ENCODE data around the gene ZKSCAN1. TPM values are rescaled to one million over a fixed set of nuclear protein-coding genes. Genes with fewer than 3 reads are reported as not detected.

The ZKSCAN1 gene
- total RNA-seq, 1 experiment from 2014 or later: 70.3 TPM

GRCh38 chr7:100059251-100059739 lies 43.9 kb downstream of the ZKSCAN1 start:
- Histone ChIP-seq H3K4me3 (no peak overlapping the region), H3K27ac (no peak overlapping the region), H3K36me3 (ENCODE audit: low read depth) (0 out of 2 replicates have a peak, but pooled peaks cover 8% of the 10 kb centered on the region), H3F3A (ENCODE audit: insufficient read depth, low read depth) (no peaks in the 10 kb centered on the region), H3K9me3 (ENCODE audit: insufficient read depth, low read depth) (no peaks in the 10 kb centered on the region), H3K4me2 (no peak overlapping the region), H4K20me1 (ENCODE audit: insufficient read depth) (no peaks in the 10 kb centered on the region), H3K4me1 (replicated peaks; ENCODE audit: insufficient read depth) (no peaks in the 10 kb centered on the region), H3K79me2 (ENCODE audit: low read depth) (no peaks in the 10 kb centered on the region), H2AFZ (no peak overlapping the region), H3K27me3 (ENCODE audit: insufficient read depth, low read depth) (no peaks in the 10 kb centered on the region), H3K9me2 (ENCODE audit: insufficient read depth) (no peaks in the 10 kb centered on the region)
- TF ChIP-seq EZH2 (IDR thresholded peaks at IDR 0.05; ENCODE audit: low read depth): no peak
- TF ChIP-seq CTCF (conservative IDR thresholded peaks at IDR 0.05): no peak
- CTCF ChIA-PET: interaction anchor here (0.7 kb wide), 2 partner anchors 457 to 1670 kb away, joined by 3 read pairs; no protein-coding TSS in a partner anchor
- DNase-seq: no peak
- intact Hi-C loops (cut with micrococcal nuclease; ENCODE audit: unreplicated experiment): no loop called here
- POLR2A ChIA-PET (ENCODE audit: unreplicated experiment): interaction anchor here (0.6 kb wide), 1 partner anchor 11 kb away, joined by 3 read pairs; no protein-coding TSS in a partner anchor
- no TSS peak for BruUV-seq (replicated peaks)

- BruUV-seq (replicated peaks): no TSS peak
- Histone ChIP-seq H3K4me2 (no peak overlapping the region), H4K20me1 (ENCODE audit: insufficient read depth) (no peaks in the 10 kb centered on the region), H3F3A (ENCODE audit: insufficient read depth, low read depth) (0 out of 2 replicates have a peak, but pooled peaks cover 6% of the 10 kb centered on the region), H3K27me3 (ENCODE audit: insufficient read depth, low read depth) (no peaks in the 10 kb centered on the region), H3K27ac (no peak overlapping the region), H3K4me1 (replicated peaks; ENCODE audit: insufficient read depth) (no peaks in the 10 kb centered on the region), H2AFZ (no peak overlapping the region), H3K4me3 (no peak overlapping the region), H3K9me2 (ENCODE audit: insufficient read depth) (no peaks in the 10 kb centered on the region), H3K79me2 (ENCODE audit: low read depth) (no peaks in the 10 kb centered on the region), H3K36me3 (ENCODE audit: low read depth) (peaks cover 11% of the 10 kb centered on the region; the same call in 1 of the 2 replicates), H3K9me3 (ENCODE audit: insufficient read depth, low read depth) (no peaks in the 10 kb centered on the region)
- intact Hi-C loops (cut with micrococcal nuclease; ENCODE audit: unreplicated experiment): no loop called here
- no peak for TF ChIP-seq EZH2 (IDR thresholded peaks at IDR 0.05; ENCODE audit: low read depth)
- no peak for TF ChIP-seq CTCF (conservative IDR thresholded peaks at IDR 0.05)
- no peak for DNase-seq
- POLR2A ChIA-PET (ENCODE audit: unreplicated experiment): interaction anchor here (0.6 kb wide), 1 partner anchor 35 kb away, joined by 9 read pairs; no protein-coding TSS in a partner anchor
- CTCF ChIA-PET: no interaction called here
Measured at GRCh38 chr7:100061518-100062193, 46.3 kb downstream of the ZKSCAN1 start.

GRCh38 chr7:100063376-100063775 lies 48.0 kb downstream of the ZKSCAN1 start:
- DNase-seq: no peak
- no peak overlapping the region for H3K4me3 ChIP-seq
- no peaks in the 10 kb centered on the region for H3K4me1 ChIP-seq (replicated peaks; ENCODE audit: insufficient read depth)
- H3K36me3 ChIP-seq (ENCODE audit: low read depth): peaks cover 4% of the 10 kb centered on the region; the same call in 1 of the 2 replicates
- no peak overlapping the region for H3K27ac ChIP-seq
- no peaks in the 10 kb centered on the region for H3K79me2 ChIP-seq (ENCODE audit: low read depth)
- TF ChIP-seq CTCF (conservative IDR thresholded peaks at IDR 0.05) (no peak), EZH2 (IDR thresholded peaks at IDR 0.05; ENCODE audit: low read depth) (no peak)
- ChIA-PET CTCF (no interaction called here), POLR2A (ENCODE audit: unreplicated experiment) (interaction anchor here (0.6 to 0.7 kb wide), 2 partner anchors 19 to 676 kb away, joined by 6 to 7 read pairs; no protein-coding TSS in a partner anchor)
- no peaks in the 10 kb centered on the region for H4K20me1 ChIP-seq (ENCODE audit: insufficient read depth)
- no TSS peak for BruUV-seq (replicated peaks)
- H3K27me3 ChIP-seq (ENCODE audit: insufficient read depth, low read depth): no peaks in the 10 kb centered on the region
- peaks cover 14% of the 10 kb centered on the region; the same call in 1 of the 2 replicates for H3F3A ChIP-seq (ENCODE audit: insufficient read depth, low read depth)
- H3K9me3 ChIP-seq (ENCODE audit: insufficient read depth, low read depth): no peaks in the 10 kb centered on the region
- intact Hi-C loops (cut with micrococcal nuclease; ENCODE audit: unreplicated experiment): no loop called here
- H3K4me2 ChIP-seq: no peak overlapping the region
- no peaks in the 10 kb centered on the region for H3K9me2 ChIP-seq (ENCODE audit: insufficient read depth)
- H2AFZ ChIP-seq: no peak overlapping the region

Measured in PC-9 (cell line).